NCI-H146 treated with DMSO at 0.1 percent for 48 hours (cell line): ENCODE data around the gene KLHL28.
"Not testable (repeated sequence)": the region's sequence is repeated elsewhere in the genome, so short reads cannot be mapped to it uniquely, and the experiment has no call there.

Source experiments
- DNase-seq: peaks from one replicate; lab custom pipeline; 2025; ENCODE audit not compliant: unreplicated experiment; lab: John Stamatoyannopoulos, UW

KLHL28 gene

DNA sequence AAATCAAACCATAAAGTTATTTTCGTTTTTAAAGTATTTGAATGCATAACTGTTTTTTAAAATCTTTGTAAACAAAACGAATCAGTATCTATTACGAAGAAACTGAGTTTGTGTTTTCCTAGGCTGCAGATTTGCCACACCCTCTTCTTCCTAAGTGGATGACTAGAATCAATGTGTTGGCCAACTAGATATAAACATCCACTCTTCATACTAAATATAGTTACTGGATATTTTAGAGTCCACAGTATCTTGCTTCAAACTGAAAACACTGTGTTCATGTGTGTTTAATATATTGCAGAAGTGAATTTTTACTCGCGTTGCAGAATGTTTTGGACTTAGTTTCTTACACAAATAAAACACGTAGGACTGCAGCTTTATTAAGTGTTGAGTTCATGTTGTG, 63.2 kb downstream of the KLHL28 start:
- no peak for DNase-seq

DNA sequence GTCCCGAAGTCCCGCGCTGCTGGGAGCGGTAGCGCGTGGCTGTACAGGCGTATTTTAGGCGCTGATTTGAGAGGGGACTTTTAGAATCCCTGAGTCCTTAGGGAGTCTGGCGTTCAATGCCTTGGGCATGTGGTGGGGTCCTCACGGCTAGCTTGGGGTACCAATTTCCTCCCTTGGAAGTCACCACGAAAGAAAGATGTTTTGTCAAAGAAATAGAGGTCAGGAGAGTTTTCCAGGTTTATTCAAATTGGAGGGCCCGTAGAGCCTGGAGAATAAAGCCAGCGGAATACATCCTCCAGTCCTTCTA, 63.9 kb downstream of the KLHL28 start:
- DNase-seq, result no peak

DNA sequence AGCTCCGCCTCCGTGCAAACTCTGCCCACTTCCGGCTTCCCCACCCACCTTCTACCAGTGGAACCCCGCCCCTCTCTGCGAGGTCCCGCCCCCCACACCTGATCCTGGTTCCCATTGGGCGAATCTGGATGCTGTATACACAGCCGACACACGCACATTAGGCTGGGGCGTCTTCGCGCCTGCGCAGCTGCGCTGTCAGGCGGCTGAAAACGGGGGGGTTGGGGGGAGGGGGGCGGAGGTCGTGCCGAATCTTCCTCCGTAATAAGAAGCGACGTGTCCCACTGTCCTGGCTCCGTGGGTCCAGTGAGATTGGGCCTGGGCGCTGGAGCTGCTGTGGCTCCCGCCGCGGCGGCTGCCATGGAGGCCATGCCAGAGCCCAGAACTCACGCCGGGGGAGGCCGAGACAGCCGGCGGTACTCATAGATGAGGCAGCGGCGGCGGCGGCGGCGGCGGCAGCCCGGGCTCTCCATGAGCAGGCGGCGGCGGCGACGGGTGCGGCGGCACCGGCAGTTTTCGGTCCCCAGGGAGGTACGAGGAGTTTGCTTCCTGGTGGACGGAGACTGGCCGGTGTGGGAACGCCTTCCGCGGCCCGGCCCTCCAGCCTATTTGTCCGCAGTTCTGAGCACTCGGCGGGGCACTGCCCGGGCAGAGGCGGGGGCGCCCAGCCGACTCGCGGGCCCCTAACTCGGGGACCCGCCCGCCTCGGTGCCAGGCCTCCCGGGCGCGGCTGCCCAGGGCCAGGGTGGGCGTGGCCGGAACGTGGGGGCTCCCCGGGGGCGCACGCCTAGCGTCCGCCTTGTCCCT, 64.5 kb downstream of the KLHL28 start:
- DNase-seq, result peak; percentile 83

DNA sequence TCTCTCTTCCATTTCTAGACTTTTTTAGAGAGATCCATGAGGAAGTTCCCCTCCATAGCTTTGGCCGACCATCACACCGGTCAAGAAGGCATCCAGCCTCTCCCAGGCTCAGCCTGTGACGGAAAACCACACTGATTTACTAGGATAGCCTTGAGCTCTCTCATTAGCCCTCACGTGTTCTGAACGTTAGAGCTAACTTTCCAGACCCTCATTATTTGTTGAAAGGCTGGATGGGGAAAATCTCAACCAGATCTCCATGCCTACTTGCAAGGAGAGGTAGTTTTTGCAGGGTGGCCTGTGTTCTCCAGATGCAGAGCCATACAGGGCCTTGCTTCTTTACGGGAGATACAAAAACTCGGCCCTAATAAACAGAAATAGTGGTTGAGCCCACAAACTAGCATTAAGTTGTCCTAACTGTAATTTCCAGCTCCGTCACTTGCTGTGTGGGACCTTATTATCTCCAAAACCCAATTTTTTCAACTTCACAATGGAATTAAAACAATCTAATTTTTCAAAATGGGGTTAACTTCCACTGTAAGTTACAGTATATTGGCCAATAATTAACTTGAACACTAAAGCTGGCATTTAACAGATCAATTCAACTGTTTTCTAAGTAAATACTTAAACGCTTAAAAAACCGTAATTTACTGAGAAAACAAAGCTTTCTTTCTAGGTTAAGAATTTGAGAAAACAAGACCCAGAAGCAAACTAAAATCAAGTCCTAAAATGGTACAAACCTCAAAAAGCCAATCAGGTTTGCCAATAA, 65.3 kb downstream of the KLHL28 start:
- no peak for DNase-seq

DNA sequence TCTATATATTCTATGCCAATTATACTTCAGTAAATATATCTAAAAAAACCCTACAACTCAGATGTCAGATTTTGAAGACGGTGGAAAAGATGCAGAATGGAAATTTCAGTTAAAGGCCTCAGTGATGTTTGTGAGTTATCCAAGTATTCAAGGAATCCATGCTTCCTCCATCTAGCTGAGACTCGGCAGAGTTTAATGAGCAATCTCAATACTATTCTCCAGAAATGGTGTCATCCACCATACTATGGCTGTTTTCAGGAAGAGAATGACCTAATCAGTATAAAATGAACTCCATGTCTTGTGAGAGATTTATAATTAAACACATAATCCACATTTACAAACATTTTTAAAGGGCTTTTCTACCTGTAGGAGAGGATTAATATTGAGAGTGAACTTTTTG, 66.0 kb downstream of the KLHL28 start:
- no peak for DNase-seq

DNA sequence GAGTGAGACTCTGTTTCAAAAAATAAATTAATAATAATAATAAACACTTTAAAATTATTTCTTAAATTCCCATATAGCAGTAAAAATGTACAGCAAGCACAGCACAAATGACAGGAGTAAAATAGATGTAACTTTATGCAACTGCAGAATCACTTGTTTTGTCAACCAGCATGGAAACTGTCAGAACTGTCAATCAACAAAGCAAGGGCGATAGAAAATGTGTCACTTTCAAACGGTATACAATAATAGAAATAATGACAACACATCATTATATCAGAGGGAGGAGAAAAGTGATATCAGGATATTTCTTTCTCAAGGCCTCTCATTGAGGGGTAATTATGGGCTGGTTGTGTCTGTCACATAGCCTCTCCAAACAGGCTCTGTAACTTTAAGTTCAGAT, 68.2 kb downstream of the KLHL28 start:
- no peak for DNase-seq

DNA sequence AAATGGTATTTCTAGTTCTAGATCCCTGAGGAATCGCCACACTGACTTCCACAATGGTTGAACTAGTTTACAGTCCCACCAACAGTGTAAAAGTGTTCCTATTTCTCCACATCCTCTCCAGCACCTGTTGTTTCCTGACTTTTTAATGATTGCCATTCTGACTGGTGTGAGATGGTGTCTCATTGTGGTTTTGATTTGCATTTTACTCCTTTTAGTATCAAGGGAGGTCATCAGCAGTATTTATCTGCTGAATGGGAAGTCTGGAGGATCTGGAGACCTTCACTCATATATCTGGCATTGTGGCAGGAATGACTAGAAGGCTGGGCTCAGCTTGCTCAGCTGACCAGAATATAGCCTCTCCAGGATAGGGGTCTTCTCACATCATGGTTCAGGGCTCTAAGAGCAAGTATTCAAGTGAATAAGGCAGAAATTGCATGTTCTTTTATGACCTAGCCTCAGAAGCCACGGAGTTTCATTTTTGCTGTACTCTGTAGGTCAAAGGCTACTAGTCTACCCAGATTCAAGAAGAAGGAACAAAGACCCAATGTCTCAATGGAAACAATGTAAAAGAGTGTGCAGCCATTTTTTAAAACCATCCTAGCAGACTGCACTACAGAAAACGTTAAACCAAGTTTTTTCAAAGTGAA, 69.9 kb downstream of the KLHL28 start:
- DNase-seq, result not testable (repeated sequence)

DNA sequence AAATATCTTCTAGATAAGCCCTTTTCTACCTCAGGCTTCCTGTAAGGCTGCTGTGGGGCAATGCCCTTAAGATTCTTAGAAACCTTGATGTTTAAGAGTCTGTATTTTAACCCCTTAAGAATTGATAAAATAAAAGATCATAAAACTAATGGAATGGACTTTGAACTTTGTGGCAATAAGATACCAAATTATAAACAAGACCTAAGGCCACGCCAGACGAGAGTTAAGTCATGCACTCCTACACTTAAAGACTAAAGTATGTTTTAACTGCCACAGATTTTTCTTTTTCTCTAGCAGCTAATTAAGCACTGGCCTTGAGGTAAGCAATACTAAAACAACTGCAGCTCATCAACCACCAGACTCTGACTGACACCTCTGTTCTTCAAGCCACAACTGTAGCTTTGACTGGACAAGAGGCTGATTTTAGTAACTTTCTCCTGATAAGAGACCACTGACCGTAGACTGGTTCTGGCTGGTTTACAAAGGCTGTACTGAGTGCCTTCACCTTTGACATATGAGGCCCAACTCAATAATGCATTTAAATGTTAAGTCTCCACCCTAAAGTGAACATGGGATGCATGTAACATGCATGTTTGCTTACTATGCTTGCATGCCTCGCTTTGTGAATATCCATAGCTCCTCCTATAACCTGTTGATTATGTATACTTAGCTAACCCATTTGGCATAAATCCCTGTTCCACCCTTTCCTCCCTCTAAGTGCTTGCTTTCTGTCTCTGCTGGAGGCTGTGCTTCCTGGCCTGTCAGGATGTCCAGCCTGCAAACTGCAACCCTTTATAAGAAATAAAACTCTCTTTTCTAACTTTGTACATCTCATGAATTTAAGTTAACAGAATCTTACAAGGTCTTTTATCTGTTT, 71.9 kb downstream of the KLHL28 start:
- no peak for DNase-seq

DNA sequence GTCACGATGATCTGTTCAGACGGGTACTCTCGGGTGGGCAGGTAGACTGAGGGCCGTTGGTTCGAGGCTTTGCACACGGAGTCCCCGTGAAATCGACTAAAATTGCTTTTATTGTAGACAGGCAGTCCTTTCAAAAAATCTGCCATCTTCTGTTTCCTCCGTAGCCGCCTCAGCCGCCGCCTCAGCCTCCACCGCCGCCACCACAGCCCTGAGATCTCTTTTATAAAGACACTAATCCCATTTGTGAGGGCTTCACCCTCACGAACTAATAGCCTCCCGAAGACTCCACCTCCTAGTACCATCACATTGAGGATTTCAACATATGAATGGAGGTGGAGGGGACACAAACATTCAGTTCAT, 74.2 kb downstream of the KLHL28 start:
- no peak for DNase-seq

DNA sequence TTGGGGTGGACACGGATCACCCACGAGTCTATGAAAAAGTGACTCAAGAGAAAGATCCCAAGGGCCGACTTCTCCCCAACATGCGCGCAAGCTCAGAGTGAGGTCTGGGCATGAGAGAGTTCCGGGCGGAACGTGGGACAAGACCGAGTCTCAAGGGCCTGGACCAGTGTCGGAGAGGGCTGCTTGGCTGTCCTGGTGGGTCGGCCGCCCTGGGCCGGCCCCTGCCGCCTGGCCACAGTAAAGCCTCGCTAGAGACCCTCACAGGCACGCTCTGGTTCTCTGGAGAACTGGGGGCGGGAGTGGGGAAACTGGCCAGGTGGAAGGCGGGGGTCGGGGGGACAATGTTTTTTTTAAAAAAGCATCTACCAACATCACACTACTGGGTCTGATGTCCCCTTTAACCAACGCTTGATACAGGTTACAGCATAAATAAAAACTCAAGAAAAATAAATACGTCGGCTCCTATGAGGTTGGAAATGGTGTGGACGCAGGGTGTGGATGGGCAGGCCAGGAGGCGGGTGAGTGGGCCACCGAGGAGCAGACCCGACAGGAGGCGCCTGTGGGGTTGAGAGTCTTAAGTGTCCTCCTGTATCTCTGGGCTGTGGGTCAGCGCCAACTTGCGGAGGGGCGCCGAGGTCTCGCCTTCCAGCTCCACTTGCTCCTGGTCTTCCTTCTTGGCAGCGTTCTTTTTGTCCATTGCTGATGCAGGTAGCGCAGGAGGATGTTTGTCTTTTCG, 74.7 kb downstream of the KLHL28 start:
- no peak for DNase-seq

DNA sequence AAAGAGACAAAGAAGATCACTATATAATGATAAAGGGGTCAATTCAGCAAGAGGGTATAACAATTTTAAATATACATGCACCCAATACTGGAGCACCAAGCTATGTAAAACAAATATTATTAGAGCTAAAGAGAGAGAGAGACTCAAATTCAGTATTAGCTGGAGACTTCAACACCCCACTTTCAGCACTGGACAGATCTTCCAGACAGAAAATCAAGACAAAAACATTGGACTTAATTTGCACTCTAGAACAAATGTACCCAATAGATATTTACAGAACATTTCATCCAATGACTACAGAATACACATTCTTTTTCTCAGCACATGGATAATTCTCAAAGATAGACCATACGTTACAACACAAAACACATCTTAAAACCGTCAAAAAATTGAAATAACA, 81.0 kb downstream of the KLHL28 start:
- DNase-seq, result no peak
